ENCODE data around the gene CNTN4. TPM values are rescaled to one million over a fixed set of nuclear protein-coding genes. Genes with fewer than 3 reads are reported as not detected.

The CNTN4 gene
- total RNA-seq, 4 donors from 2014 or later, result 33.6 to 112 (median 53.1) TPM

- peak in 1 of 6 experiments; percentile 17 for TF ChIP-seq CTCF (IDR thresholded peaks at IDR 0.05)
- TF ChIP-seq POLR2A (IDR thresholded peaks at IDR 0.05), result no peak
- Histone ChIP-seq H3K36me3 (no peaks in the 10 kb centered on the region), H3K4me3 (replicated peaks in 1 of 3) (no peak overlapping the region), H3K9me3 (no peaks in the 10 kb centered on the region), H3K27me3 (no peaks in the 10 kb centered on the region), H3K27ac (no peak overlapping the region), H3K4me1 (no peaks in the 10 kb centered on the region)
- DNase-seq, result no peak
- 62 to 64% methylated on average over 3 of the region's 3 CpGs for WGBS, 2 donors
- intact Hi-C loops (cut with DNase I), result no loop called here
Observed at GRCh38 chr3:2166552-2166951, 67.9 kb downstream of the CNTN4 start.

DNA sequence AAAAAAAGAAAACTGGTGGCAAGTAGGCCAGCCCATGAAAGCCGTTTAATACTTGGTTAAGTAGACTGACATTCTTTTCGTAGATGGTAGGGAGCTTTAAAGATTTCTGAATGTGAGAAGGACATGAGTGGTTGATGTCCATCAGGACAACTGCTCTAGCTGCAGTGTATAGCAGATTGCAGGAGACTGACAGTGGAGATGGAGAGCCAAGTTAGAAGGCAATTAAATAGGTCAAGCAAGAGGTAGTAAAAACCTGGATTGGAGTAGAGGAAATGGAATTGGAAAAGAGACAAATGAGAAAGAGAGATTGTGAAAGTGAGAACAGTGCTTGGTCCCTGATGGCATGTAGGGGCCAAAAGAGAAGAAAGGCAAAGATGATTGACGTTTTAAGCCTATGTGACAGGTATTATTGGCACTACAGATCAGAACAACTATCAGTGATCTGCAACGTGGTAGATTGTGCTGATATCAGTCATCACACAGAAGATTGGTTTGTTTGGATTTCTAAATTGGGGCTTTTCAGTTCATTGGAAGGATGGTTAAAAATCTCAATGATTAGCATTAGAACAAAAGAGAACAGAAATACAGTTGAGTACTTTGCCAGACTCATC, 74.0 kb downstream of the CNTN4 start:
- 80 to 87% methylated on average over 4 of the region's 4 CpGs for WGBS, 2 donors
- intact Hi-C loops (cut with DNase I), result no loop called here
- Histone ChIP-seq H3K9me3 (no peaks in the 10 kb centered on the region), H3K36me3 (no peaks in the 10 kb centered on the region), H3K27ac (no peak overlapping the region), H3K4me3 (replicated peaks in 1 of 3) (no peak overlapping the region), H3K4me1 (no peaks in the 10 kb centered on the region), H3K27me3 (no peaks in the 10 kb centered on the region)
- no peak for DNase-seq
- no peak for TF ChIP-seq POLR2A (IDR thresholded peaks at IDR 0.05)
- TF ChIP-seq CTCF (IDR thresholded peaks at IDR 0.05), result no peak

DNA sequence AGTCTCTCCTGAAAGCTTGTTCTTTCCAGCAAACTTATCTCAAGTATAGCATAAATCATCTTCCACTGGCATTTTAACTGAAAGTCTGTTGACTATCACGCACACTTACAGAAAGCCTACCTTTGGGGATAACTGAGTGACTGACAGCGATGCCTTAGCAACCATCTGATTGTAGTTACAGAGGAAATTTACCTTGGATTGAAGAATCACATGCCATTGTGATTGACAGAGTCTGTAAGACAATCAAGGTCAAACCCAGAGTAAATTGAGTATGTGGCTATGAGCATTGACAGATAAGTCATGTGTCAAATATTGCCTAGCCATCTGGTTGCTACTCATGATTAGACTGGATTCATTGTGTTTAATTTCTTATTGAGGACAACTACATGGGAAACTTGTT, 82.0 kb downstream of the CNTN4 start:
- H3K36me3 ChIP-seq, result no peaks in the 10 kb centered on the region
- H3K9me3 ChIP-seq, result no peaks in the 10 kb centered on the region
- H3K27me3 ChIP-seq, result no peaks in the 10 kb centered on the region
- no peak overlapping the region for H3K27ac ChIP-seq
- DNase-seq, result no peak
- WGBS, 2 donors, result 93 to 96% methylated on average over 2 of the region's 2 CpGs
- TF ChIP-seq POLR2A (IDR thresholded peaks at IDR 0.05) (no peak), CTCF (IDR thresholded peaks at IDR 0.05) (no peak)
- intact Hi-C loops (cut with DNase I), result no loop called here
- no peaks in the 10 kb centered on the region for H3K4me1 ChIP-seq
- H3K4me3 ChIP-seq (replicated peaks in 1 of 3), result no peak overlapping the region

GRCh38 chr3:2198776-2199279, 100.2 kb downstream of the CNTN4 start:
- Histone ChIP-seq H3K9me3 (no peaks in the 10 kb centered on the region), H3K27me3 (no peaks in the 10 kb centered on the region), H3K36me3 (no peaks in the 10 kb centered on the region), H3K4me3 (replicated peaks in 1 of 3) (no peak overlapping the region), H3K4me1 (no peaks in the 10 kb centered on the region), H3K27ac (no peak overlapping the region)
- no peak for TF ChIP-seq POLR2A (IDR thresholded peaks at IDR 0.05)
- TF ChIP-seq CTCF (IDR thresholded peaks at IDR 0.05), result no peak
- no peak for DNase-seq
- WGBS, 2 donors, result 85 to 86% methylated on average over 3 of the region's 3 CpGs
- intact Hi-C loops (cut with DNase I), result no loop called here

DNA sequence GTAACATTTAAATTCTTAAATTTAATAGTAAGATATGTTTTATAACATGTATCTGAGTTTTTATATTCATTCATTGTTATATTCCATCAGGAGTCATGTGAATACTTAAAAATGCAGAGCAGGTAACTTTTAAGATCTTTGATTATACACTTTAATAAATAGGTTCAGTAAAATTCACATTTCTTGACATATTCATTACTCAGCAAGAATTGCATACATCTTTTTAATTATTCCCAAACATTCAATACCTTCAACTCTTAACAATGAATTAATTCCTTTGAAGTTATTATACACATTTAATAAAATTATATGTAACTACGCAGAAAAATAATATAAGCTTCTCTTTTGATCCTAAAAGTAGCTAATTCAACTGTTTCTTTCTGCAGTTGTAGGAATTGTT, 105.4 kb downstream of the CNTN4 start:
- H3K27ac ChIP-seq, result no peak overlapping the region
- TF ChIP-seq POLR2A (IDR thresholded peaks at IDR 0.05), result no peak
- no peak for TF ChIP-seq CTCF (IDR thresholded peaks at IDR 0.05)
- DNase-seq, result no peak
- H3K4me3 ChIP-seq (replicated peaks in 1 of 3), result no peak overlapping the region
- intact Hi-C loops (cut with DNase I), result no loop called here
- no peaks in the 10 kb centered on the region for H3K27me3 ChIP-seq
- H3K9me3 ChIP-seq, result no peaks in the 10 kb centered on the region
- H3K36me3 ChIP-seq, result no peaks in the 10 kb centered on the region
- whole genome bisulfite sequencing, 2 donors, result 93 to 94% methylated on average over 1 of the region's 1 CpG
- no peaks in the 10 kb centered on the region for H3K4me1 ChIP-seq
